HG03097 (cell line): ENCODE results near the gene KHDC1L.
"Not testable (repeated sequence)": the region's sequence is repeated elsewhere in the genome, so short reads cannot be mapped to it uniquely, and the experiment has no call there.

ENCODE experiments used
- ATAC-seq: cut with Tn5 transposase; IDR thresholded peaks from one replicate; pipeline ENCODE4 v1.9.1; 2021; ENCODE audit not compliant: unreplicated experiment, low FRiP score

Gene KHDC1L

DNA sequence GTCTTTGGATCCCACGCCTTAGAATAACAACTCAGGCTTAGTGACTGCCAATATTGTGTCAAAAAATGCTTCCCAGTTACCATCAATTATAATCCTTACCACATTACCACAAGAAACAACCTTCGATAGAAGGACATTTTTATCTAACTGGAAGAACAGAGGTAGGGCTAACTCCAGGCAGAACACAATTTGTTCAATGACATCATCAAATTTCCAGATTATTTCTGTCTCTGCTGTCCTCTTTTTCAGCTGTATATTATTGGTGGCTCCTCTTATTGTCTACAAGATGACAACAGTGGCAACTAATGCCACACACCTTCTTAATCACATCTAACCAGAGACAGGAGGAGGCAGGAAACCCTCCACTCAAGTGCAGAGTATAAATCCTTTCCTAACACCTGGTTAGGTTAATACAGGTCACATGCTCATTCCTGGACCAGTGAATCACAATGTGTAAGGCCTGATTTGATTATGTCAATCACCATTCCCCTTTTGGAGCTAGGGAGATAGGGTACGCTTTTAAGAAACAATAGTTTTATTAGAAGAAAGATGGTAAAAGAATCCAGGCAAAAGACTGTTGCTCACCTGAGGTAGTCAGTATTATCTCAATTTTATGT lies 18.0 kb downstream of the KHDC1L start:
- no peak for ATAC-seq

DNA sequence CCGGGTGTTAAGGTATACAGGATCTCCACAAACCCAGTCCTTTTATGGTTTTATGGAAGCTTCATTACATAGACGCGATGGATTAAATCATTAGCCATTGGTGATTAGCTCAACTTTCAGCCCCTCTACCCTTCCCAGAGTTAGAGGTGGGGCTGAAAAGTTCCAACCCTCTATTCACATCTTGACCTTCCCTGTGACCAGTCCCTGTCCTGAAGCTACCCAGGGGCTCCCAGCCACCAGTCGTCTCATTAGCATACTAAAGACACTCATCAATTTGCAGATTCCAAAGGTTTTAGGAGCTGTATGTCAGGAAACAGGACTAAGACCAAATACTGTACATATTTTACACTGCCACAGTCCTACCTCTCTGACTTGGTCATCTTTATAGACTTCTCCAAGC lies 21.0 kb downstream of the KHDC1L start:
- ATAC-seq, result no peak

DNA sequence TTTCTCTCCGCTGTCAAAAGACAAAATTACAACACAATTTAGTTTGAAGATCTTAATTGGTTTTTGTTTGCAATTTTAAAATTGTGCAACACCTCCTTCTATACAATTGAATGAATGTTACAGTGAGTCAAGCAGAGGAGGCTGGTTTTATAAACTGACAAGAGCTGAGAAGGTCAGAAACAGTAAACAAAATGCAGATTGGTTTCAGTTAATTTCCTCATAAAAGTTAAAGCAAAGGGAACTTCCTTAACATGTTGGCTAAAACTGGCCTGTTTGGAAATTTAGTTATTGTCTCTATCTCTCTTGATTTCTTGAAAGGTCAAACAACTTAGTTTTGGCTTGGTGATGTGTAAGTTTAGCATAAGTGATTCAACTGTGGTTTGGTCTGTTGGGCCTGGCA lies 22.2 kb downstream of the KHDC1L start:
- ATAC-seq, result no peak

GRCh38 chr6:73200735-73201134 lies 24.6 kb downstream of the KHDC1L start:
- ATAC-seq, result no peak

- ATAC-seq, result no peak
These were observed 25.0 kb downstream of the KHDC1L start for GRCh38 chr6:73200247-73200646.

DNA sequence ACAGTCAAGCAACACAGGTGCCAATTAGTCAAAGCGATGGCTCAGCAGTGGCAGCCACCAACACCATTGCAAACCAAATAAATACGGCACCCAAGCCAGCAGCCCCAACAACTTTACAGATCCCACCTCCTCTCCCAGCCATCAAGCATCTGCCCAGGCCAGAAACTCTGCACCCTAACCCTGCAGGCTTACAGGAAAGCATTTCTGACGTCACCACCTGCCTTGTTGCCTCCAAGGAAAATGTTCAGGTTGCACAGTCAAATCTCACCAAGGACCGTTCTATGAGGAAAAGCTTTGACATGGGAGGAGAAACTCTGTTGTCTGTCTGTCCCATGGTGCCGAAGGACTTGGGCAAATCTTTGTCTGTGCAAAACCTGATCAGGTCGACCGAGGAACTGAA lies 30.6 kb downstream of the KHDC1L start:
- no peak for ATAC-seq

DNA sequence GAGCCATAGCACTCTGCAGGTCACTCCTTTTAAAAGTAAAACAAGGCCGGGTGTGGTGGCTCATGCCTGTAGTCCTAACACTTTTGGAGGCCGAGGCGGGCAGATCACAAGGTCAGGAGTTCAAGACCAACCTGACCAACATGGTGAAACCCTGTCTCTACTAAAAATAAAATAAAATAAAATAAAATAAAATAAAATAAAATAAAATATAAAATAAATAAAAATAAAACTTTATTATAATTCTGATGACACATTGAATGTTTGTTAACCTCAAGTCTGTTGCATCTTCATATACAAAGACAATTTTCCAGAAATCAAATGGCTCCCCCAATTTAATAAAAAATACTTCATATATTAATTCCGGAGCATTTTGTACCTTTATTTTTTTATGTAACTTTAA lies 32.0 kb downstream of the KHDC1L start:
- ATAC-seq, result not testable (repeated sequence)

GRCh38 chr6:73182021-73182607 lies 43.2 kb downstream of the KHDC1L start:
- ATAC-seq, result no peak

GRCh38 chr6:73180763-73181619 lies 44.3 kb downstream of the KHDC1L start:
- peak; percentile 79 for ATAC-seq

GRCh38 chr6:73180076-73180738 lies 45.1 kb downstream of the KHDC1L start:
- ATAC-seq, result no peak

GRCh38 chr6:73177221-73177944 lies 47.9 kb downstream of the KHDC1L start:
- ATAC-seq, result peak; percentile 43

GRCh38 chr6:73176057-73176456 lies 49.2 kb downstream of the KHDC1L start:
- ATAC-seq, result no peak

DNA sequence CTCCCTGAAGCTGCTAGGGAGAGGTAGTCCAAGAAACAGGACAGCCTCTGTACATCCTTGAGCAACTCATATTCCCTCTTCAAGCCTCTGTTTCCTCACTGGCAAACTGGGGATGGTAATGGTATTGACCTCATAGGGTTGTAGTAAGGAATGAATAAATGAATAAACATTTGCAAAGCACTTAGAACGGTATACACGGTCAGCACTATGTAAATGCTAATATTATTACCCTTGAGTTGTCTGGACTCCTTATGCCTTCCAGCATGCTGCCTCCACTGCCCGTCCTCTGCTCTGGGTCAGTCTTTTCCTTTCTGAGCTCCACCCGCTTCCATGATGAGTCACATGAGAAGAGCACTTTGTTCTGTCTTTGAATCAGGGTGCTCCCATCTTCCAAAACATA lies 50.6 kb downstream of the KHDC1L start:
- no peak for ATAC-seq
